Body of pancreas (tissue), 4 donors: ENCODE data around the gene PLCG2.

ENCODE experiments used
- CTCF ChIP-seq, 7 experiments: fragments of 450-650 bp in 4 of 7; fragments of 200-600 bp in 3 of 7; sonication (generic) in 3 of 7; IDR thresholded peaks; one replicate each; pipeline ENCODE4 v1.5.1; 2016 to 2019; ENCODE audit warnings: antibody characterized with exemption in 7 of 7
- POLR2A ChIP-seq, 3 donors: fragments of 450-650 bp; IDR thresholded peaks; one replicate each; pipeline ENCODE4 v1.6.1; 2016; ENCODE audit warnings: antibody characterized with exemption in 3 of 3, mild to moderate bottlenecking in 2 of 3

GRCh38 chr16:81850197-81850944 is 71.3 kb downstream of the PLCG2 start:
- no peak for TF ChIP-seq POLR2A (IDR thresholded peaks at IDR 0.05)
- no peak for TF ChIP-seq CTCF (IDR thresholded peaks at IDR 0.05)
